GM04504 (cell line): ENCODE data around the gene PDX1.

ENCODE experiments used
- DNase-seq: peaks from one replicate; pipeline ENCODE4 v3.0.0-alpha.2; 2012; ENCODE audit warnings: low read depth

Gene PDX1

GRCh38 chr13:27970382-27971235, 50.8 kb downstream of the PDX1 start:
- no peak for DNase-seq

GRCh38 chr13:27971236-27971645, 51.4 kb downstream of the PDX1 start:
- DNase-seq: no peak

- DNase-seq: no peak
Measured at GRCh38 chr13:27971776-27972477, 52.1 kb downstream of the PDX1 start.

GRCh38 chr13:27972478-27972820, 52.6 kb downstream of the PDX1 start:
- no peak for DNase-seq

- no peak for DNase-seq
Measured at GRCh38 chr13:27973291-27973690, 53.5 kb downstream of the PDX1 start.

GRCh38 chr13:27973961-27974662, 54.3 kb downstream of the PDX1 start:
- DNase-seq: no peak
